Islet precursor cell (in vitro differentiated cells): ENCODE measurements around the gene RREB1.

Experiments
- DNase-seq: peaks from one replicate; pipeline ENCODE4 v3.0.0-alpha.2; 2018

The RREB1 gene

DNA sequence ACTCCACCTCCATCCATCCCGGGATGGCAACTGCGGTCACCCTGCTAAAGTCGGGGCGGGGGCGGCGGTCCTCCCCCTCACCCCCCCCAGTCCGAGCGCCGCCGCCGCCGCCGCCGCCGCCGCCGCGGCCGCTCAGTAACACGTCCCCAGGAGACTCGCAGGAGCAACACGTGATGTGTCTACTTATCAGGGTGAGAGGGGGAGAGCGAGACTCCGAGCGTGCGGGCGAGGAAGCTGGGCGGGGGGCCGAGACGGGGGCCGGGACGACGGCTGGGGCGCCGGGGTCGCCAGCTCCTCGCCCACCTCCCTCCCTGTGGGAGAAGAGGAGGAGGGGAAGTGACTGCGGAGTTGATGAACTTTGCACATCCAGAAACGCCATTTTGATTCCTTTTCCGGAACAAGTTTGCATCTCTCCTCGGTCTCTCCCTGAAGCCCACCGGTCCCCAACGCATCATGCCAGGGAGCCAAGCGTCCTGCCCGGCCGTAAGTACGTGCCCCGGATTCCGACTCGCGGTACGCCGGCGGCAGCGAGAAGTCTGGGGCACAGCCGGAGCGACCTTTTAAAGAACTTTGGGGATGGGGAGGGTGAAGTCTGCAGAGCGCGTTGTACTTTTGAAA lies at the start of gene RREB1:
Gene RREB1, plus strand, starts transcription at position 384 of the 618 bp plus-strand sequence. CDS start 73,951 bp downstream, outside the sequence.
- peak; percentile 86 for DNase-seq

- peak; percentile 94 for DNase-seq
Measured at GRCh38 chr6:7058250-7058923, 49.4 kb upstream of the RREB1 start.

DNA sequence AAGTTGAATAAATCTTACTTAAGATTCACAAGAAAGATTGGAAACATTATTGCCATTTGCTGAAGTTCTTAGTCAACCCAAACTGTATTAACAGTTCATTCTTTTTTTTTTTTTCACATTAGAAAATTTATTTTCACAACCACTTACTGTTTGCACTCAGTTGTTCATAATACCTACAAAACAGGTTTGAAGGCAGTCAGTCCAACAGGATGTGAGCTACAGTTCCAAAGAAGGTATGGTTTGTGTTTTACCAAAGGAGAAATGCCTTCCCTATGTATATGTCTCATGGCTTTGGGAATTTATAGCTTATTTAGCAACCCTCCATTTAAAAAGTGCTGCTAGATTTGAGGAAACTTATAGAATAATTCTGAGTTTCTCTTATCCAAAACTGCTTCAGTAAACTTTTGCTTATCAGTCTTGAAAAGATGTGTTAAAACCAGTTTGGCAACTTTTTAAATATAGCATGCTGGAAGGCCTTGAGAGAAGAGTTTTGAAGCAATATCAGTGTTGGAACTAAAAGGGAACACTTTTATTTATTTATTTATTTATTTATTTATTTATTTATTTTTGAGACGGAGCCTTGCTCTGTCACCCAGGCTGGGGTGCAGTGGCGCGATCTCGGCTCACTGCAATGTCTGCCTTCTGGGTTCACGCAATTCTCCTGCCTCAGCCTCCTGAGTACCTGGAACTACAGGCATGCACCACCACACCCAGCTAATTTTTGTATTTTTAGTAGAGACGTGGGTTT lies 46.8 kb upstream of the RREB1 start:
- DNase-seq, result no peak

DNA sequence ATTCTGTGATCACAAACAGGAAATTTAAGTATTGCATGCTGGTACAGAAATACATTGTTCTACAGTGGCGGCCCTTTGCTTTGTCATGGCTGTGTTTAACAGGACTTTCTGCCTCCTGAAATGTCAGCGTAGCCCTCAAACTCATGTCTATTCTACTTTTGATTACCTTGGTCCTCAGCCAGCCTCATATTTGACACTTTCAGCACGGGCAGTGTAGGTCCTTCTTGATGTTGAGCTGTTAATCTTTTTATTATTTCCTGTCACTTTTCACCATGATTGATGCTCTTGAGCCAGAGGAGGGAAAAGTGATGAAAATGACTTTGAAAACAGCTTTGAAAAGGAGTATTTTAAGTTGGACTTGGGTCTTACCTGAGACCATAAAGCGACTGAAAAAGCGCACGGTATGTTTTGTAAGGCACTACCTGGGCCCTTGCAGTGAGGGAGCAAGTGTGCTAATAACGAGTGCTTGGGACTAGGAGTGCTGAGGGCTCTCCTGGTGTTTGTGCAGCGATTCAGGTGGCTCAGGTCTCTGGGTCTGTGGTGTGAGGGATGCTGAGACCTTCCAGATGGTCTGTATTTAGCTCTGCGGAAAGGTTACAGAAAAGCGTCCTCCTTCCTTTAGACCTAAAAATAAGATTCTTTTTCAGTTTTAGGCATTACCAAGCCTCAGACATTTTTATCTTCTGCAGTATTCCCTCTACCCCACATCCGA lies 45.2 kb upstream of the RREB1 start:
- DNase-seq, result no peak

DNA sequence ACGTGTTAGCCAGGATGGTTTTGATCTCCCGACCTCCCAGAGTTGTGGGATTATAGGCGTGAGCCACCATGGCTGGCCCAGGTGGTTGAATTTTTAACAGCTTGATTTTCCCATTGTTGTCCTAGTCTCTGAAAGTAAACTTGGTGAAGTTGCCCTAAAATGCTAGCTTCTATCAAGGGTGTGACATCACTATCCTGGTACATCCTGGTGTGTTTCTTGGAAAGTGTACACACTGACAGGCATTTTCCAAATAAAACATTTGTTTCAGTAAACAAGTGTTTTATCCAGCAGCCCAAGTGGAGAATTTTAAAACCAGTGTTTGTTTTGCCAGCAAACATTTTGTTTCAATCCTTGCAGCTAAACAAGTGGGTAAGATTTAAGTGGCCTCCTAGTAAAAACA lies 40.5 kb upstream of the RREB1 start:
- DNase-seq, result no peak

DNA sequence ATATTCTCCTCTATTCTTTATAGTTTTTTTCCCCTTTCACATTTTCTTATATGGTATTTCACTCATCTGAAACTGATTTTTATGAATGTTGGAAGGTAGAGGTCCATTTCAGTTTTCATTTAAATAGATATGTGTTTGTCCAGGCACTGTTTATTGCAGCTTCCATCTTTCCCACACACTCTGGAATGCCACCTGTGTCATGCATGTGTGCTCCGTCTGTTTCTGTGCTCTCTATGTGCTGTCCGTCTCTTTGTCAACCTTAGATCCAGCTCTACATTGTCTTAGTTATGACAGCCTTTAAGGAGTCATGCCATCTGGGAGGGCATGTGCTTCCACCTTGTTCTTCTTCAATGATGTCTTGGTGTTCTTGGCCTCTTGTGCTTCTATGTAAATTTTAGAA lies 36.4 kb upstream of the RREB1 start:
- DNase-seq, result no peak

DNA sequence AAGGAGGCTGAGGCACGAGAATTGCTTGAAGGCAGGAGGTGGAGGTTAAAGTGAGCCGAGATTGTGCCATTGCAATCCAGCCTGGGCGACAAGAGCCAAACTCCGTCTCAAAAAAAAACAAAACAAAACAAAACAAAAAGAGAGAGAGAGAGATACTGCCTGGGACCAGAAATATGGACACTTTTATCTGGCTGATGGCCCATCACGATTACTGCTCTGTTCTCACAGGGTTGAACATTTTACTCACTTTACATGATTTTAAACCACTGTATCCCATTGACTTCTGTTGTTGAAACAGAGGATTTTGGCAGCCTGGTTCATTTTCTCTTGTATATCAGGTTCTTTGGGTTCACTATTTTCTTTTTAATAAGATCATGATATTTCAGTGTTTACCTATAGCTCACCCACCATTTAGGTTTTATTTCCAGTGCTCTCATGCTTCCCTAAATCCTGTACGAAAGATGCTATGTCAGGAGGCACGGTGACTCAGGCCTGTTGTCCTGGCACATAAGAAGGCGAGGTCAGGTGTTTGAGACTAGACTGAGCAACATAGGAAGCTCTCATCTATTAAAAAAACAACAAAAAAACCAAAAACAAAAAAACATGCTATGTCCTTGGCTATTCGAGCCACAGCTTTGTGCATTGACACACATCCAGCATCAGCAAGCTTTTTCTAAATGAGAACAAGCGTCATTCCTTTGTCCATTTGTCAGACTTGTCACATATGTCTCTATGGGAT lies 34.5 kb upstream of the RREB1 start:
- no peak for DNase-seq

DNA sequence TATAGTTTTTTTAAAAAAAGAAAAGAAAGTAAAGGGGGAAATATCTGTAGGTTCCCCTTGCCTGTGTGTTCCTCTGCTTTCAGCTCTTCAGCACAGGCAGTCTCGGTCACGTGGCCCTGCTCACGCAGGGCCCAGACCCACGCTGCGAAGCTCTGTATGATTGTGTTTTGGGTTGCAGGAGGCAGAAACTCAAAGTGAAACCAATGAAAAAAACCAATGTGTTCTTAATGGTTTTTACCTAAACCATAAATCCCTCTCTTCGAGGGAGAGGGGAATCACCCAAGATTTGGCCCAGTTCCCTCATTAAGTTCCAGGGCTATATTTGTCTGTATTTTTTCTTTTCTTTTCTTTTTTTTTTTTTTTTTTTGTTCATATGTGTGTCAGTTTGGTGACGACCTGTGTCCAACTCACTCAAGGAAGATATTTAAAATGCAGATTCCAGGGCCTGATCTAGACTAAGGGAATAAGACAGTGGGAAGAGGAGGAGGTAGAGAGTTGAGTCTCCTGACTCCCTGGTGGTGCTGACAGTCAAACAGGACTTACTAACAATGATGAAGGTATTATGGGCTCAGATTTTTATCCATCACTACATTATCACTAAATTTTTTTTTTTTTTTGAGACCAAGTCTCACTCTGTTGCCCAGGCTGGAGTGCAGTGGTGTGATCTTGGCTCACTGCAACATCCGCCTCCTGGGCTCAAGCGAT lies 33.8 kb upstream of the RREB1 start:
- DNase-seq, result no peak

DNA sequence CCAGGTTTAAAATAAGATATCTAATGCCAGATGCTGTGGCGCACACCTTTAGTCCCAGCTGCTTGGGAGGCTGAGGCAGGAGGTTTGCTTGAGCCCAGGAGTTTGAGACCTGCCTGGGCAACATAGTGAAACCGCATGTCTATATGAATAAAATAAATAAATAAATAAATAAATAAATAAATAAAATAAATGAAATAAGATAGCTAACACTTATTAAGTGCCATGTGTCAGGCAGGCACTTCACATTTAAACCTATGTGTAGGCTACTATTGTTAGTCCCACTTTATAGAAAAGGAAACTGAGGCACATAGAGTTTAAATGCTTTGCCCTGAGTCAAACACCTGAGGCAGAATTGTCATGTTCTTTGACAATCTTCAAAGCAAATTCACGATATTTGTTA lies 32.9 kb upstream of the RREB1 start:
- DNase-seq, result no peak

- DNase-seq, result no peak
Measured at GRCh38 chr6:7075341-7076000, 32.3 kb upstream of the RREB1 start.

DNA sequence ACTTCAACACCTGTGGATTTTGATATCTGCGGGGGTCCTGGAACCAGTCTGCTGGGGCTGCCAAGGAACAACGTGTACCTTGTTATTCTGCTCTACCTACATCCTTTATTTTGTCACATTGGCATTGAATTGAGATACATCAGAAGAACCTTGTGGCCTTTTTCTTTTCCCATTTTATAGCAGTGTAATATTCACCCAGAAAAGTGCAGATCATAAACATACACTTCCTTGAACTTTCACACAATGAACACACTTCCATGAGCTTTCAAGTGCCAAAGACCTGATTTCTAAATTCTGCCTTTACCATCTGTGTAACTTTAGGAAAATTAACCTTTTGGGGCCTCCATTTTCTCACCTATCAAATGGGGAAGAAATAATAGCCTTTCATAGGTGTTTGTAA lies 29.9 kb upstream of the RREB1 start:
- no peak for DNase-seq

DNA sequence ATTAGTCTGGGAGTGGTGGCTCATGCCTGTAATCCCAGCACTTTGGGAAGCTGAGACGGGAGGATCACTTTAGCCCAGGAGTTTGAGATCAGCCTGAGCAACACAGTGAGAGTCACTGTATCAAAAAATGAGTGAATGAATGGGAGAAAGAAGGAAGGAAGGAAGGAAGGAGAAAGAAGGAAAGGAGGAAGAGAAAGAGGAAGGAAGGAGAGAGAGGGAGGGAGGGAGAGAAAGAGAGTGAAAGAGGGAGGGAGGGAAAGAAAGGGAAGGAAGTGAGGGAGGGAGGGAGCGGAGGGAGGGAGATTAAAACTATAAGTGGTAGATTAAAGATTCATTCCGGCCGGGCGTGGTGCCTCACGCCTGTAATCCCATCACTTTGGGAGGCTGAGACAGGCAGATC lies 28.9 kb upstream of the RREB1 start:
- DNase-seq, result no peak

GRCh38 chr6:7080311-7080710 lies 27.4 kb upstream of the RREB1 start:
- DNase-seq, result no peak

DNA sequence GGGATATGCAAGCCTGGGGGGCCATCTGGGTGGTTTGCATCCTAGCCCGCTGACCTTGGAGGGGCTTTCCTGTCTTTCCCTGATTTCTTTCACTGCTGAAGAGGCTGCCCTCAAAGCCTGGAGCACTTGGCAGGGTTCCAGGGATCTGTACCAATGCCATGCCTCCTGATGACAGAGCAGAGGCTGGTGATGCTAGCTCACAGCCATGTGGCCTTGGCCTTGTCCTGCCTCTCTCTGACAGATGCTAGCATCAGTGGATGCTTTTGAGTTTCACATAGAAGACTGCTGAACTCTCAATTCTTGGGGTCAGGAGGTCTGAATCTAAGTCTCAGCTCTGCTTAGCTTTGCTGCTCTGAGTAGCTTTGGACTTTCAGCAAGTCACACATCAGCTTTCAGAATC lies 21.9 kb upstream of the RREB1 start:
- DNase-seq, result no peak

DNA sequence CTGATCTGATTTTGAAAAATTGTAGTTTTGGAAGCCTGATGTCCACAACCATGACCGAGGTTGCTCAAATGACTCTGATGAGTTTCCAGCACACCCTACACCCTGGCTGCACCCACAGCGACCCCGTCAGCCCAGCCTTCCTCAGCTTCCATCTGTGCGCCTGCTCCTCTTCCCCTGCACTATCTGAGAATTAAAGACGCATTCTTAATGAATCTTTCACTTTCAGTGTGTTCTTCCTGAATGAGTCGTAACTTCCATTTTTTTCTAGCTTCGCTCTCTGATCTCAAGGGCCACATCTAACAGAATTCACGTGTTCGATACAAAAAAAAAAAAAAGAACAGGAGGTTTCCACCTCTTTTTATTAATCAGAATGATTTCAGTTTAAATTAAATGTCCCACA lies 21.3 kb upstream of the RREB1 start:
- DNase-seq, result no peak

GRCh38 chr6:7087066-7087465 lies 20.7 kb upstream of the RREB1 start:
- peak; percentile 66 for DNase-seq

DNA sequence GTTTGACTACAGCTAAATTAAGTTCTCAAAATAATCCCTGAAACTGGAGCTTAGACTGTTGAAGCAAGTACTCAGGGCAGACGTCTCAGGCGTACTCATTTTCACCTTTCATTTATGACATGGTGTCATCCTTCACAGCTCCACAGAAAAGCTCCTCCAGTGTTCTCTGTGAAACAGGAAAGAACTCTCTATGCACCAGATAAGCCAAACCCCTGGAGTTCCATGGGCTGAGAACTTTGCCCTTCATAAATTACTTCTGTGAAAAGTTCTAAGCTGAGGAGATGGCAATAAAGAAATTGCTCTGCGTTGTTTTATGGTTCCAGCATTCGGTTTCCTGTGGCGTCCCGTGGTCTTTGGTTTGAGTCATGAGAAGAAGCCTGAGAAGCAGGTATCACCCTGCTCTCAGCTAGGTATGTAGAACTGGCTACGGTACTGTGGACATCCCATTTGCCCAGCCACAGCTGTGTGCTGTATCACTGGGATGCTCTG lies 20.2 kb upstream of the RREB1 start:
- no peak for DNase-seq

- DNase-seq, result no peak
Measured at GRCh38 chr6:7088076-7088742, 19.6 kb upstream of the RREB1 start.

DNA sequence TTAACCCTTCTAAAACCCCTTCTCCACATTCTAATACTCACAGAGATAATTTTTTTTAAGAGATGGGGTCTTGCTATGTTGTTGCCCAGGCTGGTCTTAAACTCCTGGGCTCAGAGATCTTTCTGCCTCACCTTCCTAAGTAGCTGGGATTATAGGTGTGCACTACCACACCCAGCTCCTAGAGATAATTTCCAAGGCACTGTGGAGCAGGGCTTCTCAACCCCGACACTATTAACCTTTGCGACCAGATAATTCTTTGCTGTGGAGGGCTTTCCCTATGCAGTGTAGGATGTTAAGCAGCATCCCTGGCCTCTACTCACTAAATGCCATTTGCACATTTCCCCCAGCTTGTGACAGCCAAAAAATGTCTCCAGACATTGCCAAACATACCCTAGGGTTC lies 8.8 kb upstream of the RREB1 start:
- DNase-seq, result no peak

GRCh38 chr6:7100072-7100752 lies 7.5 kb upstream of the RREB1 start:
- no peak for DNase-seq
